ENCODE results near the gene MCM5.
A peak's percentile ranks its signal among the peaks of the same experiment; 100 is the strongest.

Gene MCM5

GRCh38 chr22:35417606-35418005, 17.7 kb downstream of the MCM5 start:
- H3K4me1 Mint-ChIP-seq = no peaks in the 10 kb centered on the region
- no peak for DNase-seq (ENCODE audit: low spot score in 2 of 2)
- H3K9me3 Mint-ChIP-seq = no peaks in the 10 kb centered on the region
- no peak for ATAC-seq (replicated peaks; ENCODE audit: extremely low read depth, poor library complexity, severe bottlenecking)
- no peaks in the 10 kb centered on the region for H3K27me3 Mint-ChIP-seq
- no peak overlapping the region for H3K4me3 Mint-ChIP-seq
- H3K36me3 Mint-ChIP-seq (ENCODE audit: insufficient read depth) = peaks cover 40% of the 10 kb centered on the region
- no peak overlapping the region for H3K27ac Mint-ChIP-seq (ENCODE audit: low read depth)

- no peaks in the 10 kb centered on the region for H3K9me3 Mint-ChIP-seq
- no peaks in the 10 kb centered on the region for H3K4me1 Mint-ChIP-seq
- ATAC-seq (replicated peaks; ENCODE audit: extremely low read depth, poor library complexity, severe bottlenecking) = no peak
- no peak for DNase-seq (ENCODE audit: low spot score in 2 of 2)
- no peaks in the 10 kb centered on the region for H3K27me3 Mint-ChIP-seq
- peaks cover 37% of the 10 kb centered on the region for H3K36me3 Mint-ChIP-seq (ENCODE audit: insufficient read depth)
- no peak overlapping the region for H3K4me3 Mint-ChIP-seq
- H3K27ac Mint-ChIP-seq (ENCODE audit: low read depth) = no peak overlapping the region
These were observed 18.1 kb downstream of the MCM5 start for GRCh38 chr22:35418088-35418487.

- Mint-ChIP-seq H3K36me3 (ENCODE audit: insufficient read depth) (peaks cover 34% of the 10 kb centered on the region), H3K4me1 (no peaks in the 10 kb centered on the region), H3K27ac (ENCODE audit: low read depth) (no peak overlapping the region), H3K4me3 (no peak overlapping the region), H3K9me3 (no peaks in the 10 kb centered on the region), H3K27me3 (no peaks in the 10 kb centered on the region)
- ATAC-seq (replicated peaks; ENCODE audit: extremely low read depth, poor library complexity, severe bottlenecking) = no peak
- no peak for DNase-seq (ENCODE audit: low spot score in 2 of 2)
These were observed 18.8 kb downstream of the MCM5 start for GRCh38 chr22:35418731-35419130.

GRCh38 chr22:35419756-35420155, 19.8 kb downstream of the MCM5 start:
- no peaks in the 10 kb centered on the region for H3K27me3 Mint-ChIP-seq
- no peak overlapping the region for H3K4me3 Mint-ChIP-seq
- peaks cover 35% of the 10 kb centered on the region for H3K36me3 Mint-ChIP-seq (ENCODE audit: insufficient read depth)
- H3K9me3 Mint-ChIP-seq = no peaks in the 10 kb centered on the region
- no peaks in the 10 kb centered on the region for H3K4me1 Mint-ChIP-seq
- DNase-seq (ENCODE audit: low spot score in 2 of 2) (no peak), ATAC-seq (replicated peaks; ENCODE audit: extremely low read depth, poor library complexity, severe bottlenecking) (no peak)
- H3K27ac Mint-ChIP-seq (ENCODE audit: low read depth) = no peak overlapping the region

GRCh38 chr22:35421121-35421520, 21.2 kb downstream of the MCM5 start:
- no peak overlapping the region for H3K4me3 Mint-ChIP-seq
- no peaks in the 10 kb centered on the region for H3K4me1 Mint-ChIP-seq
- no peaks in the 10 kb centered on the region for H3K9me3 Mint-ChIP-seq
- H3K27ac Mint-ChIP-seq (ENCODE audit: low read depth) = no peak overlapping the region
- H3K36me3 Mint-ChIP-seq (ENCODE audit: insufficient read depth) = peaks cover 31% of the 10 kb centered on the region
- DNase-seq (ENCODE audit: low spot score in 2 of 2) (no peak), ATAC-seq (replicated peaks; ENCODE audit: extremely low read depth, poor library complexity, severe bottlenecking) (no peak)
- H3K27me3 Mint-ChIP-seq = no peaks in the 10 kb centered on the region

- Mint-ChIP-seq H3K27me3 (no peaks in the 10 kb centered on the region), H3K27ac (ENCODE audit: low read depth) (no peak overlapping the region), H3K36me3 (ENCODE audit: insufficient read depth) (peaks cover 31% of the 10 kb centered on the region), H3K9me3 (no peaks in the 10 kb centered on the region), H3K4me1 (no peaks in the 10 kb centered on the region), H3K4me3 (no peak overlapping the region)
- no peak for ATAC-seq (replicated peaks; ENCODE audit: extremely low read depth, poor library complexity, severe bottlenecking)
- no peak for DNase-seq (ENCODE audit: low spot score in 2 of 2)
These were observed 22.2 kb downstream of the MCM5 start for GRCh38 chr22:35422145-35422544.

GRCh38 chr22:35422936-35423335, 23.0 kb downstream of the MCM5 start:
- H3K36me3 Mint-ChIP-seq (ENCODE audit: insufficient read depth) = peaks cover 31% of the 10 kb centered on the region
- H3K27ac Mint-ChIP-seq (ENCODE audit: low read depth) = no peak overlapping the region
- ATAC-seq (replicated peaks; ENCODE audit: extremely low read depth, poor library complexity, severe bottlenecking) (no peak), DNase-seq (ENCODE audit: low spot score in 2 of 2) (no peak)
- no peak overlapping the region for H3K4me3 Mint-ChIP-seq
- no peaks in the 10 kb centered on the region for H3K4me1 Mint-ChIP-seq
- H3K9me3 Mint-ChIP-seq = no peaks in the 10 kb centered on the region
- H3K27me3 Mint-ChIP-seq = no peaks in the 10 kb centered on the region

GRCh38 chr22:35424081-35424480, 24.1 kb downstream of the MCM5 start:
- ATAC-seq (replicated peaks; ENCODE audit: extremely low read depth, poor library complexity, severe bottlenecking) (no peak), DNase-seq (ENCODE audit: low spot score in 2 of 2) (no peak)
- H3K27me3 Mint-ChIP-seq = no peaks in the 10 kb centered on the region
- peak overlapping the region; percentile 20 for H3K27ac Mint-ChIP-seq (ENCODE audit: low read depth)
- no peaks in the 10 kb centered on the region for H3K4me1 Mint-ChIP-seq
- no peak overlapping the region for H3K4me3 Mint-ChIP-seq
- peaks cover 30% of the 10 kb centered on the region for H3K36me3 Mint-ChIP-seq (ENCODE audit: insufficient read depth)
- H3K9me3 Mint-ChIP-seq = no peaks in the 10 kb centered on the region

- Mint-ChIP-seq H3K36me3 (ENCODE audit: insufficient read depth) (peaks cover 30% of the 10 kb centered on the region), H3K27me3 (no peaks in the 10 kb centered on the region), H3K4me3 (no peak overlapping the region), H3K4me1 (no peaks in the 10 kb centered on the region), H3K9me3 (no peaks in the 10 kb centered on the region), H3K27ac (ENCODE audit: low read depth) (peak overlapping the region; percentile 20)
- DNase-seq (ENCODE audit: low spot score in 2 of 2) (no peak), ATAC-seq (replicated peaks; ENCODE audit: extremely low read depth, poor library complexity, severe bottlenecking) (no peak)
These were observed 24.8 kb downstream of the MCM5 start for GRCh38 chr22:35424761-35425160.

GRCh38 chr22:35425546-35425945, 25.6 kb downstream of the MCM5 start:
- Mint-ChIP-seq H3K4me1 (no peaks in the 10 kb centered on the region), H3K36me3 (ENCODE audit: insufficient read depth) (peaks cover 28% of the 10 kb centered on the region), H3K27me3 (no peaks in the 10 kb centered on the region), H3K9me3 (no peaks in the 10 kb centered on the region), H3K27ac (ENCODE audit: low read depth) (peak overlapping the region; percentile 87), H3K4me3 (no peak overlapping the region)
- ATAC-seq (replicated peaks; ENCODE audit: extremely low read depth, poor library complexity, severe bottlenecking) (no peak), DNase-seq (ENCODE audit: low spot score in 2 of 2) (no peak)

GRCh38 chr22:35425971-35426800, 26.2 kb downstream of the MCM5 start:
- Mint-ChIP-seq H3K36me3 (ENCODE audit: insufficient read depth) (peaks cover 23% of the 10 kb centered on the region), H3K4me3 (no peak overlapping the region), H3K27ac (ENCODE audit: low read depth) (peak overlapping the region; percentile 87), H3K9me3 (no peaks in the 10 kb centered on the region), H3K4me1 (no peaks in the 10 kb centered on the region), H3K27me3 (no peaks in the 10 kb centered on the region)
- no peak for ATAC-seq (replicated peaks; ENCODE audit: extremely low read depth, poor library complexity, severe bottlenecking)
- no peak for DNase-seq (ENCODE audit: low spot score in 2 of 2)

GRCh38 chr22:35426801-35427140, 26.8 kb downstream of the MCM5 start:
- Mint-ChIP-seq H3K4me1 (no peaks in the 10 kb centered on the region), H3K27me3 (no peaks in the 10 kb centered on the region), H3K36me3 (ENCODE audit: insufficient read depth) (peaks cover 17% of the 10 kb centered on the region), H3K27ac (ENCODE audit: low read depth) (peak overlapping the region; percentile 87), H3K4me3 (no peak overlapping the region), H3K9me3 (no peaks in the 10 kb centered on the region)
- ATAC-seq (replicated peaks; ENCODE audit: extremely low read depth, poor library complexity, severe bottlenecking) (no peak), DNase-seq (ENCODE audit: low spot score in 2 of 2) (no peak)

GRCh38 chr22:35430897-35431322, 31.0 kb downstream of the MCM5 start:
- no peaks in the 10 kb centered on the region for H3K9me3 Mint-ChIP-seq
- no peak for ATAC-seq (replicated peaks; ENCODE audit: extremely low read depth, poor library complexity, severe bottlenecking)
- no peak overlapping the region for H3K27ac Mint-ChIP-seq (ENCODE audit: low read depth)
- H3K4me3 Mint-ChIP-seq = no peak overlapping the region
- no peaks in the 10 kb centered on the region for H3K4me1 Mint-ChIP-seq
- peaks cover 9% of the 10 kb centered on the region for H3K36me3 Mint-ChIP-seq (ENCODE audit: insufficient read depth)
- DNase-seq (ENCODE audit: low spot score in 2 of 2) = peak; percentile 43 to 62
- H3K27me3 Mint-ChIP-seq = no peaks in the 10 kb centered on the region

Data from central memory CD8-positive, alpha-beta T cell (primary cell).